Stimulated activated naive B cell treated with anti-CD40 and anti-IgM and Interleukin-4, amounts not matched to agents 10 μg/mL and 1 μg/mL and 100 μg/mL, for 72 hours (primary cell): ENCODE results near the gene ATAD1.
"Not testable (repeated sequence)": the region's sequence is repeated elsewhere in the genome, so short reads cannot be mapped to it uniquely, and the experiment has no call there.

Source experiments
- ATAC-seq, 2 donors: fragments of 150-1000 bp; cut with Tn5 transposase; replicated peaks; 2 replicates each; pipeline ENCODE4 v1.10.0; 2021; ENCODE audit warnings: moderate library complexity in 1 of 2
- DNase-seq: peaks from one replicate; pipeline ENCODE4 v3.0.0; 2021
- H3K27ac Mint-ChIP-seq: one replicate; pipeline ENCODE4 v1.8.0; 2022; ENCODE audit warnings: mild to moderate bottlenecking, mixed read lengths
- H3K27me3 Mint-ChIP-seq, 2 donors: one replicate each; pipeline ENCODE4 v1.8.0; 2022; ENCODE audit warnings: mixed read lengths in 2 of 2
- H3K36me3 Mint-ChIP-seq, 2 donors: one replicate each; pipeline ENCODE4 v1.8.0; 2022; ENCODE audit warnings: mixed read lengths in 2 of 2, mild to moderate bottlenecking in 1 of 2
- H3K4me1 Mint-ChIP-seq, 2 donors: one replicate each; pipeline ENCODE4 v1.8.0; 2022; ENCODE audit warnings: mixed read lengths in 2 of 2, mild to moderate bottlenecking in 1 of 2
- H3K4me3 Mint-ChIP-seq, 2 donors: one replicate each; pipeline ENCODE4 v1.8.0; 2022; ENCODE audit warnings: mild to moderate bottlenecking in 2 of 2, mixed read lengths in 2 of 2, moderate library complexity in 1 of 2
- H3K9me3 Mint-ChIP-seq, 2 donors: one replicate each; pipeline ENCODE4 v1.8.0; 2022; ENCODE audit warnings: mixed read lengths in 2 of 2, mild to moderate bottlenecking in 1 of 2

Gene ATAD1

DNA sequence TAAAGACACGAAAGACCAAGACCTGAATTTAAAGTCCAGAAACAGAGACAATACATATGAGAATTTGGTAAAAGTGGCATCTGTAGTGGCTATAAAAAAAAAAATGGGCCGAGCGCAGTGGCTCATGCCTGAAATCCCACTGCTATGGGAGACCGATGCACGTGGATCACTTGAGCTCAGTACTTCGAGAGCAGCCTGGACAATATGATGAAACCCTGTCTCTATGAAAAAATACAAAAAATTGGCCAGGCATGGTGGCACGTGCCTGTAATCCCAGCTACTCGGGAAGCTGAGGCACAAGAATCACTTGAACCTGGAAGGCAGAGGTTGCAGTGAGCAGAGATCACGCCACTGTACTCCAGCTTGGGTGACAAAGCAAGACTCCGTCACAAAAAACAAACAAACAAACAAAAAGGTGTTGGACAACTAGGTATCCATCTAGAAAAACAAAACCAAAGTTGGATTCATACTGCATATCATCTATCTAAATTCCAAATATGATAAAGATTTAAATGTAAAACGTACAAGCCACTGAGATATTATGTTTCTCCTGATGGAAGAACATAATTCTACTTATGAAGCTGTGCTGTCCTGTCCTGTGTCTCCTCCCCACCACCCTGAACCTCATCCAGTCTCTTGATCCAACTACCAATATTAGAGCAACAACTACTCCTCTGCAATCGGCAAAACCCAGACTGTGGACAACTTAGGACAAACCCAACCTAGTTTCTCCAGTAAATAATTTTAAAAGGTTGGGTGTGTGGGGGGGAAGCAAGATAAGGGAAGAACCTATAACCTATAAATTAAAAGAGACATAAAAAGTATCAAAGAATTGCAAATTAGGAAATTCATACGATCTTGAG is 53.7 kb downstream of the ATAD1 start:
- Mint-ChIP-seq H3K4me1 (peaks cover 2 to 11% of the 10 kb centered on the region in 2 donors), H3K4me3 (no peak overlapping the region), H3K9me3 (no peaks in the 10 kb centered on the region), H3K36me3 (peaks cover 31 to 44% of the 10 kb centered on the region in 2 donors), H3K27me3 (no peaks in the 10 kb centered on the region), H3K27ac (no peak overlapping the region)
- ATAC-seq, result no peak
- no peak for DNase-seq

DNA sequence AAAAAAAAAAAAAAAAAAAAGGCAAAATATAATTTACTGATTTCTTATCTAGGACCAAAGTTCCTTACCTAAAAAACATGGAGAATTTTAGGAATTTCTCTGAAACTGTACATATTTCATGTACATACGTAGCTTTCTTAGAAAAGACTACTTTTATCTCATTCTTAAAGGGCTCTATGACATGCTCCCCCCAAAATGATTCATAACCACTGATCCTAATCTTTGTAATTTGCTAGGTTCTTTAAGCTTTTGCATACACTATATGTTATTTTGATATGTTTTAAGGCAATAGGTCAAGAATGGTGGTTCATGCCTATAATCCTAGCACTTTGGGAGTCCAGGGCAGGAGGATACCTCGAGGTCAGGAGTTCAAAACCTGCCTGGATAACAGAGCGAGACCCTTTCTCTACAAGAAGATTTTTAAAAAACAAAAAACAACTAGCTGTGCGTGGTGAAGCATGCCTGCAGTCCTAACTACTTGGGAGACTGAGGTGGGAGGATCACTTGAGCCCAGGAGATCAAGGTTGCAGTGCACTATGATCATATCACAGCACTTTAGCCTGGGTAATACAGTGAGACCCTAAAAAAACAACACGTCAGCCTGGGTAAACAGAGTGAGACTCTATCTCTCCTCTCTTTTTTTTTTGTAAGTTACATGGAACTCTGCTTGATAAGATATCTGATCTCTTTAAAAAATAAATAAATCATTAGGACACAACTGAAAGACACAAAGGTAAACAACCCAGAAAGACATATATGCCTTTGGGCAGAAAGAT is 54.8 kb downstream of the ATAD1 start:
- Mint-ChIP-seq H3K27me3 (no peaks in the 10 kb centered on the region), H3K4me3 (no peak overlapping the region), H3K9me3 (no peaks in the 10 kb centered on the region), H3K36me3 (peaks cover 28 to 40% of the 10 kb centered on the region in 2 donors), H3K27ac (no peak overlapping the region), H3K4me1 (peaks cover 2 to 11% of the 10 kb centered on the region in 2 donors)
- DNase-seq, result no peak
- no peak for ATAC-seq

DNA sequence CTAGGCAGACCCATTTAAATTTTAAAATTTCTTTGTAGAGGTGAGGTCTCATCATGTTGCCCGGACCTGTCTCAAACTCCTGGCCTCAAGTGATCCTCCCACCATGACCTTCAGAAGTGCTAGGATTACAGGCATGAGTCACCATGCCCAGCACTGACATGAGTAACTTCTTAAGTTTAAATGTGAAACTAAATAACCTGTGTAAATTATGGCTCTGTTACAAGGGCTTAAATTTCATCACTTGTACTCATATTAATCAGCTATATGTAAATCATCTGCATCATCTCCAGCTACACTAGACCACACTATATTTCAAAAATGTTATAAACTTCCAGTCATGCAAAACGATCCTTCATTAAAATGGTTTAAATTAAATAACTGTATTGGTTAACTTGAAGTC is 56.1 kb downstream of the ATAD1 start:
- DNase-seq, result no peak
- Mint-ChIP-seq H3K36me3 (peaks cover 24 to 33% of the 10 kb centered on the region in 2 donors), H3K4me1 (peaks cover 2 to 11% of the 10 kb centered on the region in 2 donors), H3K9me3 (no peaks in the 10 kb centered on the region), H3K27ac (no peak overlapping the region), H3K4me3 (no peak overlapping the region), H3K27me3 (no peaks in the 10 kb centered on the region)
- peak; percentile 95 to 98 for ATAC-seq

DNA sequence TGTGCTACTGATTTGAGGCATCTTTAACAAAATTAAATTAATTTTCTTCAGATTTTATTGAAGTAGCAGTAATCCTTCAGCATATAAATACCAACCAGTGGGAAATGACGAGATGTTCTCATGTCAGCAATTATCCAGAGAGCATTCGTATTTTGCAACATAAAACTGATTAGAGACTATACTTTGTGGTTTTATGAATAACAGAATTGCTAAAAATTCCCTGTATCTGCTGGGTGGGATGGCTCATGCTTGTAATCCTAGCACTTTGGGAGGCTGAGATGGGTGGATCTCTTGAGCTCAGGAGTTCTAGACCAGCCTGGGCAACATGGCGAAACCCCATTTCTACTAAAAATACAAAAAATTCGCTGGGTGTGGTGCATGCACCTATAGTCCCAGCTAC is 56.9 kb downstream of the ATAD1 start:
- Mint-ChIP-seq H3K27me3 (no peaks in the 10 kb centered on the region), H3K27ac (no peak overlapping the region), H3K4me1 (peaks cover 2 to 11% of the 10 kb centered on the region in 2 donors), H3K9me3 (no peaks in the 10 kb centered on the region), H3K4me3 (no peak overlapping the region), H3K36me3 (peaks cover 22 to 34% of the 10 kb centered on the region in 2 donors)
- DNase-seq (no peak), ATAC-seq (no peak)

DNA sequence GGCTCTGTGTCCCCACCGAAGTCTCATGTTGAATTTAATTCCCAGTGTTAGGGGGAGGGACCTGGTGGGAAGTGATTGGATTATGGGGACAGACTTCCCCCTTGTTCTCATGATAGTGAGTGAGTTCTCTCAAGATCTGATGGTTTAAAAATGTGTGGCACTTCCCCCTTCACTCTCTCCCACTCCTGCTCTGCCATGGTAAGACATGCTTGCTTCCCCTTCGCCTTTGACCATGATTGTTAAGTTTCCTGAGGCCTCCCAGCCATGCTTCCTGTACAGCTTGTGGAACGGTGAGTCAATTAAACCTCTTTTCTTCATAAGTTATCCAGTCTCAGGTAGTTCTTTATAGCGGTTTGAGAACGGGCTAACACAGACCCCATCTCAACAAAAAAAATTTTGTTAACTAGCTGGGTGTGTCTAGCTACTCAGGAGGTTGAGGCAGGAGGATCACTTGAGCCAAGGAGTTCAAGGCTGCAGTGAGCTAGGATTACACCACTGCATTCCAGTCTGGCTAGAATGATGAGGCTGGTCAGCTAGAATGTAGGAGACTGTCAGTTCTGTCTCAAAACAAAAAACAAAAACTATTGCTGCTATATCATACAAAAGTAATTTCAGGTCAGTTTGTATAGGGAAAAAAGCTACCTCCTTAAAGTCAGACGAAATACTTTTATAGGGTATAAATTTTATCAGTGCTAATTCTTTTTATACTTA is 57.7 kb downstream of the ATAD1 start:
- peak overlapping the region; percentile 1 for H3K27ac Mint-ChIP-seq
- H3K4me1 Mint-ChIP-seq, result peaks cover 2 to 11% of the 10 kb centered on the region in 2 donors
- no peak overlapping the region for H3K4me3 Mint-ChIP-seq
- peaks cover 22 to 34% of the 10 kb centered on the region in 2 donors for H3K36me3 Mint-ChIP-seq
- H3K27me3 Mint-ChIP-seq, result no peaks in the 10 kb centered on the region
- H3K9me3 Mint-ChIP-seq, result no peaks in the 10 kb centered on the region
- DNase-seq (no peak), ATAC-seq (no peak)

DNA sequence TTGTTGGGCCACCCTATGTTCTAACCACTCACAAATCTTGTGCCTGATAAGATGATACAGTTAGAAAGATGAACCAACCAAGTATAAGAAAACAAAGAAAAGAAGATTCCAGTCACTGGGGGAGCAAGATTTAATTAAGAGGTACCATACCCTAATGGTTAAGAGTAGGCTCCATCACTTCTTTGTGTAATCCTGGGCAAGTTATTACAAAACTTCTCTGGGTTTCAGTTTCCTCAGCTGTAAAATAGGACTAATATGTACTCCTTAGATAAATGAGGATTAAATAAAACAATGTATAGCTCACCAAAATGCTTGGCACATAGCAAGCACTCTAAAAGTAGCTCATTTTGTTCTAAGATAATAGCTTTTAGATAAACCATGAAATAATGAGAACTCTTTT is 58.5 kb downstream of the ATAD1 start:
- Mint-ChIP-seq H3K27ac (no peak overlapping the region), H3K4me1 (peaks cover 2 to 11% of the 10 kb centered on the region in 2 donors), H3K27me3 (no peaks in the 10 kb centered on the region), H3K36me3 (peaks cover 22 to 28% of the 10 kb centered on the region in 2 donors), H3K9me3 (no peaks in the 10 kb centered on the region), H3K4me3 (no peak overlapping the region)
- ATAC-seq (no peak), DNase-seq (no peak)

DNA sequence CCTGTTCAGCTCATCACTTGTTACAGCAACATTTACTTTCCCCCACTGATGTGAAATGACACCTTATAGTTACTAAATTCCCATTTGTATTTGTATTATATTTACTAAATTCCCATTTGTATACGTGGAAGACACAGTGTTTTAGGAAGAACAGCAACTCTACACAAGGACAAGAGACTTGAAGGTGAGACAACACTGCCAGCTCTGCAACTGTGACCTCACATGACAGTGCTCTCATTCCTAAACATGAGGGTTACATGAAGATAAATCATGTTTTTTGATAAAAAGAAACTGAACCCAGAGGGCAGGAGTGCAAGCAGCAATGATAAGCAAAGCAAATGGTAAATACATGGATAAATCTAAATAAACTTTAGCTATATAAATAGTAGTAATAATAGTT is 60.3 kb downstream of the ATAD1 start:
- Mint-ChIP-seq H3K4me1 (peaks cover 2 to 11% of the 10 kb centered on the region in 2 donors), H3K9me3 (no peaks in the 10 kb centered on the region), H3K27ac (no peak overlapping the region), H3K4me3 (no peak overlapping the region), H3K36me3 (peaks cover 20 to 36% of the 10 kb centered on the region in 2 donors), H3K27me3 (no peaks in the 10 kb centered on the region)
- DNase-seq, result no peak
- no peak for ATAC-seq

DNA sequence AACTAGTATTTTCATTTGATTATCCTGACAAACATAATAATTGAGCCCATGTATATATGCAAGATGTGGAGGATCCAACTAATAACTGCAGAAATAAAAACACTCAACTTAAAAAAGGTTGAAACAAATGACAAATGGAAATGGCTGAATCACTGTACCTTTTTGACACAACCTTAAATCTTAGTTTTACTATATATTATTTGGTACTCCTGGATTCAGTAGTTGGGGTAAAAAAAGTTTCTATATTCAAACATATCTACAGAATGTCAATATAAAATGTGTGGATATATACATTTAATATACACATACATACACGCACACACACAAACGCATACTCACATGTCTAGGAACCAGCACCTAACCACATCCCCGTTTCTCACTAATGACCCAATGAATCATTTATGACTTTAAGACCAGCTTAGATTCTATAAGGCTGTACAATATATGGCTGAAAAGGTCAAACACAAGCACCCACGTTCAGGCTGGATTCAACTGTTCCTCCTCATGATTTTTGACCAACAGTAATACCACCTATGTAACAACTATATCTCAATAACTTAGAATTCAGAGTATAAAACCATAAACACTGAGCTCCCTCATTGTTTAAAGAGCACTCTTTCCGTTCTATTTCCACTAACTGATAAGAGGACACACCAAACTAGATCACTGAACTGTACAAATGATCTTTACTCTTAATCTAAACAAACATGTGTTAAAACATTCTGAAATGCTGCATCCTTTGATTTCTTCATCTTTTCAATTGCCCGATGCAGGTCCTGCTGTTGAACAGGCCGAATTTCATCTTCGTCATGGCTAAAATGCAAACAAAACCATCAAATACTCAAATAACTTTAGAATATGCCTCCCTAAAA is 63.8 kb downstream of the ATAD1 start:
- Mint-ChIP-seq H3K36me3 (peaks cover 13 to 25% of the 10 kb centered on the region in 2 donors), H3K9me3 (no peaks in the 10 kb centered on the region), H3K27ac (peak overlapping the region; percentile 37), H3K4me3 (no peak overlapping the region), H3K27me3 (no peaks in the 10 kb centered on the region), H3K4me1 (no peaks in the 10 kb centered on the region)
- ATAC-seq (no peak), DNase-seq (no peak)

DNA sequence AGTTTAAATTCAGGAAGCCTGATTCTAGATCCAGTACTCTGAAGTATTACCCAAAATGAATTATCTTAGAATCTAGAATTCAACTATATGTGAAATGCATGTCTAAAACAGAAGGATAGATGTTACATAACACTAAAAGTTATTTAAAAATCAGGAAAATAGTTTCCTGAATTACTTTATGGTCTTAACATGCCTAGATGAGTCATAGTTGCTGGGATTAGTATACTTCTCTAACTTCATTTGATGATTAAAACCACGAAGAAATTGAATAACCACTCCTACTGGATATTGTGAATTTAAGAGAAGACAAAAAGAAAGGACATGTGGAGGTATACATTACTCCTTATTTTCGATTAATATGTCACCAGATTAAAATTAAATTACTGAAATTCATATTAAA is 65.5 kb downstream of the ATAD1 start:
- ATAC-seq (no peak), DNase-seq (no peak)
- H3K36me3 Mint-ChIP-seq, result peaks cover 11 to 20% of the 10 kb centered on the region in 2 donors
- no peaks in the 10 kb centered on the region for H3K27me3 Mint-ChIP-seq
- H3K4me1 Mint-ChIP-seq, result no peaks in the 10 kb centered on the region
- H3K9me3 Mint-ChIP-seq, result no peaks in the 10 kb centered on the region
- H3K27ac Mint-ChIP-seq, result no peak overlapping the region
- H3K4me3 Mint-ChIP-seq, result no peak overlapping the region

DNA sequence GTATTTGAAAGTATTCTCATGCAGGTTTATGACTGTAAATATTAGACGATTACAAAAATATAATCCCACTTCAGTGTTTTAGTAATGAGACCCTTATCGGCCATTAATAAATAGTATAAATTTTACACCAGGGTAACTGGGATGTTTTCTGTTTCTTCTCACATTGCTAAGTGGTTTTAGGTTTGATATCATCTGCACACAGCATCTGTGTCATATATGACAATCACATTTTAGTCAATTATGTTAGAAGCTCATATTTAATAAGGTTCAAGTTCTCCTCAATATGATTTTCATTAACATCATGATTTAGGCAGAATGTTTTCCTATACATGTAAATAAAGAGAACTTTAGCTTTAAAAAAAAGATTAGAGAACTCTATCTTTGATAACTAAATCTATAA is 66.8 kb downstream of the ATAD1 start:
- no peak for DNase-seq
- H3K4me3 Mint-ChIP-seq, result no peak overlapping the region
- H3K9me3 Mint-ChIP-seq, result no peaks in the 10 kb centered on the region
- no peaks in the 10 kb centered on the region for H3K27me3 Mint-ChIP-seq
- ATAC-seq, result no peak
- peaks cover 11 to 18% of the 10 kb centered on the region in 2 donors for H3K36me3 Mint-ChIP-seq
- H3K27ac Mint-ChIP-seq, result no peak overlapping the region
- H3K4me1 Mint-ChIP-seq, result no peaks in the 10 kb centered on the region

DNA sequence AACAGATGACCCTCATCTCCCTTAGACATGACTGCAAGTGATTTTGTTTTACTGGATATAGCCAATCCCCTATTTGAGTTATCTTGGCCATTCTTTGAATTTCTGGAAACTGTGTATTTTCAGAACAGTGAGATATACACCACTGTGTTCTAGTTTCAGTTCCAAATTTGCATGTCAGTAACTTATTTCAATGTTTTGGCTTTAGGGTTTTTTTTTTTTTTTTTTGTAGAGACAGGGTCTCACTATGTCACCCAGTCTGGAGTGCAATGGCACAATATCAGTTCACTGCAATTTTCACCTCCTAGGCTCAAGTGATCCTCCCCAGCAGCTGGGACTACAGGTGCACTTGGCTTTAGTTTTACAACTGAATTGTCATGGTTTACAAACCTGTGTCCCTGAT is 67.2 kb downstream of the ATAD1 start:
- no peak for DNase-seq
- Mint-ChIP-seq H3K4me3 (no peak overlapping the region), H3K27ac (no peak overlapping the region), H3K4me1 (no peaks in the 10 kb centered on the region), H3K9me3 (no peaks in the 10 kb centered on the region), H3K27me3 (no peaks in the 10 kb centered on the region), H3K36me3 (peaks cover 10 to 14% of the 10 kb centered on the region in 2 donors)
- no peak for ATAC-seq

DNA sequence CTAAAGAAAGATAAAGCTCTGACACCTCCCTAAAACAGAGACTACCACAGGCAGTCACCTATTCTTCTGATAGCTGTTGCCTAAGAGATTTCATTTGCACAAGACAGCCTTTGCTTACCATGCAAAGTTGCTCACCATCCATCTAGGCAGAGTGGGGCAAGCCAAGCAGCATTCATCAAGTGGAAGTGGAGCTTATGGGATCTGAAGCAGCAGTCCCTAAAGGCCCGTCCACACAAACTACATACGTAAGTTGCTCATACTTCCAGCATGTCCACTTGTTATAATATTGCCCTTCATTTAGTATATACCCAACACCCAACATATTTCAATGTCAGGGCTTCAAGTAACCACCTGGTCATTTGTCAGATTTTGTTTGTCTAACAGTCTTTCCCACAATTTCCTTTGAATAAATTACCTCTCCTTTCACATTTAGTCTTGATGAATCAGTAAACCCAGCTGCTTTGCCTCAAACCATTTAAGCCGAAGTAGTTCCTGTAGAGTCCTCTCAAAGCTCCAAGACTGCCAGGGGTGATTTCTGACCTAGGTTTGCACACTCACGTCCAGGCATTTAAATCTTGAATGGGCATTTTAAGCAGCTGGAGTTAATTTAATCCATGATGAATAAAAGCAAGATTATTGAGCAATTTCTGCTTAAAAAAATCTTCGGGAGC is 67.9 kb downstream of the ATAD1 start:
- ATAC-seq (no peak), DNase-seq (no peak)
- H3K27ac Mint-ChIP-seq, result no peak overlapping the region
- no peaks in the 10 kb centered on the region for H3K27me3 Mint-ChIP-seq
- H3K4me1 Mint-ChIP-seq, result no peaks in the 10 kb centered on the region
- no peak overlapping the region for H3K4me3 Mint-ChIP-seq
- H3K36me3 Mint-ChIP-seq, result peaks cover 9 to 11% of the 10 kb centered on the region in 2 donors
- no peaks in the 10 kb centered on the region for H3K9me3 Mint-ChIP-seq

DNA sequence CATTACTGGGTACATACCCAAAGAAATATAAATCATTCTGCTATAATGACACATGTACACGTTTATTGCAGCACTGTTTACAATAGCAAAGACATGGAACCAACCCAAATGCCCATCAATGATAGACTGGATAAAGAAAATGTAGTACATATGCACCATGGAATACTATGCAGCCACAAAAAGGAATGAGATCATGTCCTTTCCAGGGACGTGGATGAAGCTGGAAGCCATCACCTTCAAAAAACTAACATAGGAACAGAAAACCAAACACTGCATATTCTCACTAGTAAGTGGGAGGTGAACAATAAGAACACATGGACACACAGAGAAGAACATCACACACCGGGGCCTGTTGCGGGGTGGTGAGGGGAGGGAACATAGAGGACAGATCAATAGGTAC is 69.8 kb downstream of the ATAD1 start:
- not testable (repeated sequence) for ATAC-seq, H3K36me3 Mint-ChIP-seq, H3K4me3 Mint-ChIP-seq, H3K27me3 Mint-ChIP-seq, H3K27ac Mint-ChIP-seq, H3K9me3 Mint-ChIP-seq, H3K4me1 Mint-ChIP-seq, DNase-seq
